ENCODE measurements around the gene GRM7. TPM values are rescaled to one million over a fixed set of nuclear protein-coding genes. Genes with fewer than 3 reads are reported as not detected.

GRM7 gene
- total RNA-seq, 2 donors from 2014 or later, result 0.33 to 1.3 TPM

GRCh38 chr3:7615043-7615442 lies 754.1 kb downstream of the GRM7 start:
- intact Hi-C loops (cut with DNase I), result no loop called here
- TF ChIP-seq POLR2A (IDR thresholded peaks at IDR 0.05) (no peak), CTCF (IDR thresholded peaks at IDR 0.05) (no peak)
- H3K4me1 ChIP-seq, result peaks cover 4% of the 10 kb centered on the region
- H3K27ac ChIP-seq, result no peak overlapping the region
- WGBS, 2 donors, result 65 to 87% methylated on average over 1 of the region's 1 CpG
- H3K4me3 ChIP-seq, result no peak overlapping the region
- H3K36me3 ChIP-seq (replicated peaks in 1 of 2; ENCODE audit: insufficient read depth in 1 of 2, low read depth in 2 of 2), result no peaks in the 10 kb centered on the region
- ATAC-seq (no peak), DNase-seq (no peak)
- no peaks in the 10 kb centered on the region for H3K27me3 ChIP-seq
- H3K9me3 ChIP-seq, result no peaks in the 10 kb centered on the region

GRCh38 chr3:7618606-7619005 lies 757.7 kb downstream of the GRM7 start:
- H3K9me3 ChIP-seq, result no peaks in the 10 kb centered on the region
- peaks cover 4% of the 10 kb centered on the region for H3K4me1 ChIP-seq
- no peak overlapping the region for H3K4me3 ChIP-seq
- H3K36me3 ChIP-seq (replicated peaks in 1 of 2; ENCODE audit: insufficient read depth in 1 of 2, low read depth in 2 of 2), result no peaks in the 10 kb centered on the region
- 30 to 33% methylated on average over 2 of the region's 2 CpGs for WGBS, 2 donors
- H3K27ac ChIP-seq, result no peak overlapping the region
- intact Hi-C loops (cut with DNase I), result no loop called here
- TF ChIP-seq POLR2A (IDR thresholded peaks at IDR 0.05) (no peak), CTCF (IDR thresholded peaks at IDR 0.05) (no peak)
- no peak for ATAC-seq
- DNase-seq, result no peak
- H3K27me3 ChIP-seq, result no peaks in the 10 kb centered on the region

- Histone ChIP-seq H3K36me3 (replicated peaks in 1 of 2; ENCODE audit: insufficient read depth in 1 of 2, low read depth in 2 of 2) (no peaks in the 10 kb centered on the region), H3K27ac (no peak overlapping the region), H3K4me3 (no peak overlapping the region), H3K9me3 (no peaks in the 10 kb centered on the region), H3K4me1 (peaks cover 4% of the 10 kb centered on the region), H3K27me3 (no peaks in the 10 kb centered on the region)
- WGBS, 2 donors, result 95 to 98% methylated on average over 1 of the region's 1 CpG
- ATAC-seq, result no peak
- TF ChIP-seq CTCF (IDR thresholded peaks at IDR 0.05) (no peak), POLR2A (IDR thresholded peaks at IDR 0.05) (no peak)
- no peak for DNase-seq
- intact Hi-C loops (cut with DNase I), result no loop called here
These were observed 759.5 kb downstream of the GRM7 start for GRCh38 chr3:7620401-7620800.

GRCh38 chr3:7621046-7621630 lies 760.2 kb downstream of the GRM7 start:
- TF ChIP-seq POLR2A (IDR thresholded peaks at IDR 0.05), result no peak
- TF ChIP-seq CTCF (IDR thresholded peaks at IDR 0.05), result no peak
- ATAC-seq, result no peak
- Histone ChIP-seq H3K4me1 (peaks cover 4% of the 10 kb centered on the region), H3K36me3 (replicated peaks in 1 of 2; ENCODE audit: insufficient read depth in 1 of 2, low read depth in 2 of 2) (no peaks in the 10 kb centered on the region), H3K4me3 (no peak overlapping the region), H3K9me3 (no peaks in the 10 kb centered on the region), H3K27me3 (no peaks in the 10 kb centered on the region), H3K27ac (no peak overlapping the region)
- no peak for DNase-seq
- intact Hi-C loops (cut with DNase I), result no loop called here
- 63 to 75% methylated on average over 7 of the region's 7 CpGs for WGBS, 2 donors

GRCh38 chr3:7621651-7622050 lies 760.7 kb downstream of the GRM7 start:
- no peaks in the 10 kb centered on the region for H3K9me3 ChIP-seq
- H3K4me1 ChIP-seq, result peaks cover 4% of the 10 kb centered on the region
- H3K4me3 ChIP-seq, result no peak overlapping the region
- DNase-seq (no peak), ATAC-seq (no peak)
- no peaks in the 10 kb centered on the region for H3K27me3 ChIP-seq
- intact Hi-C loops (cut with DNase I), result no loop called here
- H3K36me3 ChIP-seq (replicated peaks in 1 of 2; ENCODE audit: insufficient read depth in 1 of 2, low read depth in 2 of 2), result no peaks in the 10 kb centered on the region
- H3K27ac ChIP-seq, result no peak overlapping the region
- 64 to 77% methylated on average over 3 of the region's 3 CpGs for WGBS, 2 donors
- TF ChIP-seq CTCF (IDR thresholded peaks at IDR 0.05) (no peak), POLR2A (IDR thresholded peaks at IDR 0.05) (no peak)

Data from body of pancreas (tissue), 4 donors.